Measurements from ENCODE around the gene SEMA3D.

The SEMA3D gene

GRCh38 chr7:85054306-85054705, 132.6 kb downstream of the SEMA3D start:
- DNase-seq (ENCODE audit: low read depth): no peak
- H3K4me3 ChIP-seq (ENCODE audit: low read depth, low read length): no peak overlapping the region
- TF ChIP-seq CTCF (IDR thresholded peaks at IDR 0.05; ENCODE audit: insufficient read depth, low read depth, low read length, missing control alignments): no peak

- DNase-seq (ENCODE audit: low read depth): no peak
- TF ChIP-seq CTCF (IDR thresholded peaks at IDR 0.05; ENCODE audit: insufficient read depth, low read depth, low read length, missing control alignments): no peak
- H3K4me3 ChIP-seq (ENCODE audit: low read depth, low read length): no peak overlapping the region
Observed at GRCh38 chr7:85052894-85053293, 134.0 kb downstream of the SEMA3D start.

- DNase-seq (ENCODE audit: low read depth): no peak
- no peak overlapping the region for H3K4me3 ChIP-seq (ENCODE audit: low read depth, low read length)
- TF ChIP-seq CTCF (IDR thresholded peaks at IDR 0.05; ENCODE audit: insufficient read depth, low read depth, low read length, missing control alignments): no peak
Observed at GRCh38 chr7:85052056-85052737, 134.7 kb downstream of the SEMA3D start.

- no peak for TF ChIP-seq CTCF (IDR thresholded peaks at IDR 0.05; ENCODE audit: insufficient read depth, low read depth, low read length, missing control alignments)
- no peak overlapping the region for H3K4me3 ChIP-seq (ENCODE audit: low read depth, low read length)
Observed at GRCh38 chr7:85046534-85046933, 140.3 kb downstream of the SEMA3D start.

GRCh38 chr7:85041605-85042216, 145.1 kb downstream of the SEMA3D start:
- DNase-seq (ENCODE audit: low read depth): peak; percentile 71
- TF ChIP-seq CTCF (IDR thresholded peaks at IDR 0.05; ENCODE audit: insufficient read depth, low read depth, low read length, missing control alignments): peak; percentile 62
- no peak overlapping the region for H3K4me3 ChIP-seq (ENCODE audit: low read depth, low read length)

More at GRCh38 chr7:85046534-85046933, 140.3 kb downstream of the SEMA3D start:
- DNase-seq (ENCODE audit: low read depth): no peak

- peak; percentile 43 for DNase-seq (ENCODE audit: low read depth)
Observed at GRCh38 chr7:85039196-85039923, 147.5 kb downstream of the SEMA3D start.

More at GRCh38 chr7:85039196-85039923, 147.5 kb downstream of the SEMA3D start:
- TF ChIP-seq CTCF (IDR thresholded peaks at IDR 0.05; ENCODE audit: insufficient read depth, low read depth, low read length, missing control alignments): no peak
- peak overlapping the region; percentile 20 for H3K4me3 ChIP-seq (ENCODE audit: low read depth, low read length)

Measured in GM12865 (cell line).